Suprapubic skin (tissue), 4 donors: ENCODE data around the gene KRT78.

Source experiments
- EP300 ChIP-seq: sonication (generic); formaldehyde crosslinking; IDR thresholded peaks from one replicate; pipeline ENCODE4 v1.6.1; 2017; ENCODE audit warnings: antibody characterized with exemption
- POLR2A ChIP-seq, 2 donors: fragments of 450-650 bp; IDR thresholded peaks; one replicate each; pipeline ENCODE4 v1.6.1; 2017; ENCODE audit warnings: antibody characterized with exemption in 2 of 2, mild to moderate bottlenecking in 2 of 2, moderate library complexity in 2 of 2
- POLR2AphosphoS5 ChIP-seq, 3 donors: sonication (generic); formaldehyde crosslinking; IDR thresholded peaks; one replicate each; pipeline ENCODE4 v1.6.1; 2017; ENCODE audit warnings: antibody characterized with exemption in 3 of 3
- TF ChIP-seq, protein P1 (sequence below), 2 donors: fragments of 200-600 bp in 1 of 2; fragments of 450-650 bp in 1 of 2; sonication (generic) in 1 of 2; IDR thresholded peaks; one replicate each; pipeline ENCODE4 v1.5.1; 2016 to 2019; ENCODE audit warnings: antibody characterized with exemption in 2 of 2, mild to moderate bottlenecking in 1 of 2, moderate library complexity in 1 of 2

GRCh38 chr12:52828591-52829021 is 20.2 kb downstream of the KRT78 start:
- TF ChIP-seq, protein P1, sequence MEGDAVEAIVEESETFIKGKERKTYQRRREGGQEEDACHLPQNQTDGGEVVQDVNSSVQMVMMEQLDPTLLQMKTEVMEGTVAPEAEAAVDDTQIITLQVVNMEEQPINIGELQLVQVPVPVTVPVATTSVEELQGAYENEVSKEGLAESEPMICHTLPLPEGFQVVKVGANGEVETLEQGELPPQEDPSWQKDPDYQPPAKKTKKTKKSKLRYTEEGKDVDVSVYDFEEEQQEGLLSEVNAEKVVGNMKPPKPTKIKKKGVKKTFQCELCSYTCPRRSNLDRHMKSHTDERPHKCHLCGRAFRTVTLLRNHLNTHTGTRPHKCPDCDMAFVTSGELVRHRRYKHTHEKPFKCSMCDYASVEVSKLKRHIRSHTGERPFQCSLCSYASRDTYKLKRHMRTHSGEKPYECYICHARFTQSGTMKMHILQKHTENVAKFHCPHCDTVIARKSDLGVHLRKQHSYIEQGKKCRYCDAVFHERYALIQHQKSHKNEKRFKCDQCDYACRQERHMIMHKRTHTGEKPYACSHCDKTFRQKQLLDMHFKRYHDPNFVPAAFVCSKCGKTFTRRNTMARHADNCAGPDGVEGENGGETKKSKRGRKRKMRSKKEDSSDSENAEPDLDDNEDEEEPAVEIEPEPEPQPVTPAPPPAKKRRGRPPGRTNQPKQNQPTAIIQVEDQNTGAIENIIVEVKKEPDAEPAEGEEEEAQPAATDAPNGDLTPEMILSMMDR (IDR thresholded peaks at IDR 0.05), result no peak
- TF ChIP-seq POLR2AphosphoS5 (IDR thresholded peaks at IDR 0.05) (no peak), EP300 (no peak), POLR2A (IDR thresholded peaks at IDR 0.05) (no peak)
